GM21717 (cell line): ENCODE results near the gene GPC3.
"Not testable (repeated sequence)": the region's sequence is repeated elsewhere in the genome, so short reads cannot be mapped to it uniquely, and the experiment has no call there.

ENCODE experiments used
- ATAC-seq: cut with Tn5 transposase; IDR thresholded peaks from one replicate; pipeline ENCODE4 v1.9.1; 2021; ENCODE audit warnings: mild to moderate bottlenecking, moderate library complexity; ENCODE audit not compliant: unreplicated experiment

Gene GPC3

GRCh38 chrX:133905305-133905704, 80.1 kb downstream of the GPC3 start:
- ATAC-seq = no peak

- ATAC-seq = no peak
Observed at GRCh38 chrX:133897593-133898163, 87.7 kb downstream of the GPC3 start.

- no peak for ATAC-seq
Observed at GRCh38 chrX:133892337-133892736, 93.1 kb downstream of the GPC3 start.

GRCh38 chrX:133888984-133889383, 96.4 kb downstream of the GPC3 start:
- no peak for ATAC-seq

GRCh38 chrX:133888084-133888483, 97.3 kb downstream of the GPC3 start:
- ATAC-seq = not testable (repeated sequence)

- ATAC-seq = no peak
Observed at GRCh38 chrX:133884430-133885394, 100.7 kb downstream of the GPC3 start.

GRCh38 chrX:133881893-133882292, 103.5 kb downstream of the GPC3 start:
- no peak for ATAC-seq

GRCh38 chrX:133881007-133881406, 104.4 kb downstream of the GPC3 start:
- ATAC-seq = no peak

GRCh38 chrX:133880032-133880443, 105.4 kb downstream of the GPC3 start:
- no peak for ATAC-seq

- no peak for ATAC-seq
Observed at GRCh38 chrX:133878710-133879109, 106.7 kb downstream of the GPC3 start.

- ATAC-seq = no peak
Observed at GRCh38 chrX:133876646-133877045, 108.7 kb downstream of the GPC3 start.

- ATAC-seq = no peak
Observed at GRCh38 chrX:133869270-133869669, 116.1 kb downstream of the GPC3 start.

GRCh38 chrX:133868682-133869081, 116.7 kb downstream of the GPC3 start:
- ATAC-seq = no peak

- no peak for ATAC-seq
Observed at GRCh38 chrX:133868250-133868649, 117.1 kb downstream of the GPC3 start.

- ATAC-seq = no peak
Observed at GRCh38 chrX:133865761-133866471, 119.5 kb downstream of the GPC3 start.

- no peak for ATAC-seq
Observed at GRCh38 chrX:133864236-133864635, 121.2 kb downstream of the GPC3 start.

GRCh38 chrX:133859860-133860259, 125.5 kb downstream of the GPC3 start:
- ATAC-seq = no peak

- ATAC-seq = no peak
Observed at GRCh38 chrX:133859336-133859735, 126.1 kb downstream of the GPC3 start.

GRCh38 chrX:133857640-133858269, 127.6 kb downstream of the GPC3 start:
- no peak for ATAC-seq

- no peak for ATAC-seq
Observed at GRCh38 chrX:133856819-133857218, 128.6 kb downstream of the GPC3 start.

- ATAC-seq = no peak
Observed at GRCh38 chrX:133854290-133854689, 131.1 kb downstream of the GPC3 start.
